ENCODE measurements around the gene CD2AP. TPM values are rescaled to one million over a fixed set of nuclear protein-coding genes. Genes with fewer than 3 reads are reported as not detected.

Gene CD2AP
- total and polyA plus RNA-seq, 2 of the 8 experiments (the other 6 are each of a cell fraction or from before 2014, with no cell fraction given): 8.6 to 75.6 TPM

DNA sequence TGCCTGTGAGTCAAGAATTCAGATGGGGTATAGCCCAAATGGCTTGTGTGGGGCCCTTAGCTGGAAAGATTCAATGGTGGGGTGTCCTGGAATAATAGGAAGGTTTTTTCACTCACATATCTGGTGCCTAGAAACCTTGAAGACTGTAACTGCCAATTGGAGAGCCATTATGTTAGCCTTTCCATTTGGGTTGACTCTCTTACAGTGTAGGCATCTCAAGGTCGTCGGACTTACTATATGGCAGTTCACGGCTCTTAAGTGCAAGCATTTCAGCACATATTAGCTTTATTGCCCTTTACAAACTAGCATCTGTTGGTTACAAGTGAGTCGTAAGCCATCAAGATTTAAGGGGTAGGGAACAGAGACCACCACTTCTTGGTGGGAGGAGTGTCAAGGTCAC lies 74.1 kb downstream of the CD2AP start:
- 95% methylated on average over 4 of the region's 4 CpGs; no CpG with 5 or more reads in 1 of the 2 experiments for WGBS, 2 experiments (ENCODE audit: extremely low coverage in 1 of 2, insufficient coverage in 1 of 2, insufficient read length in 1 of 2, insufficient replicate concordance in 2 of 2, low coverage in 1 of 2, low lambda C conversion rate in 2 of 2, missing lambda C conversion rate in 1 of 2)
- Histone ChIP-seq H2BK12ac (ENCODE audit: low read depth, low read length) (no peak overlapping the region), H3K9ac (replicated peaks in 1 of 4; ENCODE audit: extremely low read depth in 1 of 4, low read depth in 3 of 4, low read length in 3 of 4) (no peak overlapping the region), H2AK5ac (ENCODE audit: low read depth, low read length) (no peak overlapping the region), H4K91ac (replicated peaks; ENCODE audit: insufficient read length, low read length) (no peak overlapping the region), H3K4me1 (replicated peaks in 1 of 4; ENCODE audit: control insufficient read depth in 3 of 4, insufficient read depth in 4 of 4, low read length in 3 of 4) (no peaks in the 10 kb centered on the region), H3K79me2 (ENCODE audit: control insufficient read depth in 1 of 2, insufficient read depth in 2 of 2, low read length in 2 of 2) (peaks cover 0 to 39% of the 10 kb centered on the region in 2 experiments; a peak in 2 of 4 replicates), H3K18ac (ENCODE audit: extremely low read depth, low read length) (no peak overlapping the region), H2AFZ (ENCODE audit: low read length) (no peak overlapping the region), H3K56ac (replicated peaks; ENCODE audit: insufficient read length, low read depth, low read length) (no peak overlapping the region), H4K20me1 (replicated peaks in 1 of 2; ENCODE audit: control insufficient read depth in 1 of 2, insufficient read depth in 2 of 2, low read length in 2 of 2) (no peaks in the 10 kb centered on the region), H3K36me3 (ENCODE audit: control insufficient read depth in 2 of 4, insufficient read depth in 4 of 4, low read length in 3 of 4) (peaks cover 0 to 34% (median 14%) of the 10 kb centered on the region in 4 experiments; a peak in 4 of 8 replicates), H3K23ac (ENCODE audit: insufficient read length) (no peak overlapping the region), H3K4me2 (ENCODE audit: insufficient read depth in 1 of 2, low read depth in 2 of 2, low read length in 2 of 2) (no peak overlapping the region), H2BK120ac (replicated peaks; ENCODE audit: low read depth, low read length) (no peak overlapping the region), H4K8ac (ENCODE audit: extremely low read depth, insufficient read depth, low read length) (no peak overlapping the region), H3K23me2 (ENCODE audit: low read depth, low read length) (no peaks in the 10 kb centered on the region), H3K27ac (ENCODE audit: low read depth, low read length) (no peak overlapping the region), H3K4me3 (ENCODE audit: extremely low read depth in 1 of 4, insufficient read depth in 2 of 4, low read depth in 3 of 4, low read length in 4 of 4) (no peak overlapping the region), H3K27me3 (replicated peaks in 1 of 4; ENCODE audit: control insufficient read depth in 3 of 4, extremely low read depth in 1 of 4, insufficient read depth in 3 of 4, low read length in 3 of 4) (no peaks in the 10 kb centered on the region), H3K9me3 (ENCODE audit: insufficient read depth in 2 of 2, low read depth in 1 of 2, low read length in 1 of 2) (peaks cover 0 to 3% of the 10 kb centered on the region in 2 experiments; a peak in 1 of 4 replicates), H2BK20ac (ENCODE audit: low read length) (no peak overlapping the region), H2BK5ac (ENCODE audit: low read depth, low read length) (no peak overlapping the region), H2BK15ac (ENCODE audit: low read length) (no peak overlapping the region), H3K4ac (replicated peaks; ENCODE audit: insufficient read length, low read depth, low read length) (no peak overlapping the region), H4K5ac (ENCODE audit: insufficient read length, low read depth, low read length) (no peak overlapping the region), H3K14ac (ENCODE audit: insufficient read length) (no peak overlapping the region), H3K79me1 (ENCODE audit: low read depth, low read length) (no peaks in the 10 kb centered on the region; the same call in 1 of the 2 replicates)
- ChIA-PET CTCF (ENCODE audit: partially characterized antibody) (no interaction called here), POLR2A (ENCODE audit: partially characterized antibody) (no interaction called here)
- TF ChIP-seq SIN3A (conservative IDR thresholded peaks at IDR 0.05 in 1 of 2, IDR thresholded peaks at IDR 0.05 in 1 of 2; ENCODE audit: low read depth in 1 of 2, low read length in 2 of 2) (no peak), TBP (IDR thresholded peaks at IDR 0.05; ENCODE audit: low read depth, low read length) (no peak), EGR1 (IDR thresholded peaks at IDR 0.05; ENCODE audit: borderline replicate concordance, low read depth, low read length) (no peak), KDM4A (IDR thresholded peaks at IDR 0.05; ENCODE audit: low read depth, low read length, severe bottlenecking) (no peak), PHF8 (conservative IDR thresholded peaks at IDR 0.05; ENCODE audit: low read depth, low read length) (no peak), CBX5 (IDR thresholded peaks at IDR 0.05; ENCODE audit: low read depth, low read length) (no peak), JUND (IDR thresholded peaks at IDR 0.05; ENCODE audit: low read length) (no peak)
- TF ChIP-seq, protein P1, sequence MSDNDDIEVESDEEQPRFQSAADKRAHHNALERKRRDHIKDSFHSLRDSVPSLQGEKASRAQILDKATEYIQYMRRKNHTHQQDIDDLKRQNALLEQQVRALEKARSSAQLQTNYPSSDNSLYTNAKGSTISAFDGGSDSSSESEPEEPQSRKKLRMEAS (IDR thresholded peaks at IDR 0.05): no peak
- TF ChIP-seq, protein P2, sequence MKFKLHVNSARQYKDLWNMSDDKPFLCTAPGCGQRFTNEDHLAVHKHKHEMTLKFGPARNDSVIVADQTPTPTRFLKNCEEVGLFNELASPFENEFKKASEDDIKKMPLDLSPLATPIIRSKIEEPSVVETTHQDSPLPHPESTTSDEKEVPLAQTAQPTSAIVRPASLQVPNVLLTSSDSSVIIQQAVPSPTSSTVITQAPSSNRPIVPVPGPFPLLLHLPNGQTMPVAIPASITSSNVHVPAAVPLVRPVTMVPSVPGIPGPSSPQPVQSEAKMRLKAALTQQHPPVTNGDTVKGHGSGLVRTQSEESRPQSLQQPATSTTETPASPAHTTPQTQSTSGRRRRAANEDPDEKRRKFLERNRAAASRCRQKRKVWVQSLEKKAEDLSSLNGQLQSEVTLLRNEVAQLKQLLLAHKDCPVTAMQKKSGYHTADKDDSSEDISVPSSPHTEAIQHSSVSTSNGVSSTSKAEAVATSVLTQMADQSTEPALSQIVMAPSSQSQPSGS (IDR thresholded peaks at IDR 0.05; ENCODE audit: low read length): no peak
- TF ChIP-seq, protein P3, sequence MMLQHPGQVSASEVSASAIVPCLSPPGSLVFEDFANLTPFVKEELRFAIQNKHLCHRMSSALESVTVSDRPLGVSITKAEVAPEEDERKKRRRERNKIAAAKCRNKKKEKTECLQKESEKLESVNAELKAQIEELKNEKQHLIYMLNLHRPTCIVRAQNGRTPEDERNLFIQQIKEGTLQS (IDR thresholded peaks at IDR 0.05; ENCODE audit: insufficient read depth, low read depth, low read length): no peak
- no peak for DNase-seq (ENCODE audit: low read depth in 1 of 2, low spot score in 2 of 2)
- no peak for FAIRE-seq
